C4-2B (cell line): Measurements from ENCODE around the gene IFI30.

Experiments used
- H3K27ac ChIP-seq: fragments of 450-650 bp; 2 replicates; pipeline ENCODE4 v1.5.1; 2017
- ZFX ChIP-seq: fragments of 450-650 bp; IDR thresholded peaks from 2 replicates; pipeline ENCODE4 v1.6.1; 2017
- TF ChIP-seq, protein P1 (sequence below): fragments of 450-650 bp; conservative IDR thresholded peaks from 2 replicates; pipeline ENCODE4 v1.5.1; 2017; ENCODE audit warnings: mild to moderate bottlenecking

Gene IFI30

DNA sequence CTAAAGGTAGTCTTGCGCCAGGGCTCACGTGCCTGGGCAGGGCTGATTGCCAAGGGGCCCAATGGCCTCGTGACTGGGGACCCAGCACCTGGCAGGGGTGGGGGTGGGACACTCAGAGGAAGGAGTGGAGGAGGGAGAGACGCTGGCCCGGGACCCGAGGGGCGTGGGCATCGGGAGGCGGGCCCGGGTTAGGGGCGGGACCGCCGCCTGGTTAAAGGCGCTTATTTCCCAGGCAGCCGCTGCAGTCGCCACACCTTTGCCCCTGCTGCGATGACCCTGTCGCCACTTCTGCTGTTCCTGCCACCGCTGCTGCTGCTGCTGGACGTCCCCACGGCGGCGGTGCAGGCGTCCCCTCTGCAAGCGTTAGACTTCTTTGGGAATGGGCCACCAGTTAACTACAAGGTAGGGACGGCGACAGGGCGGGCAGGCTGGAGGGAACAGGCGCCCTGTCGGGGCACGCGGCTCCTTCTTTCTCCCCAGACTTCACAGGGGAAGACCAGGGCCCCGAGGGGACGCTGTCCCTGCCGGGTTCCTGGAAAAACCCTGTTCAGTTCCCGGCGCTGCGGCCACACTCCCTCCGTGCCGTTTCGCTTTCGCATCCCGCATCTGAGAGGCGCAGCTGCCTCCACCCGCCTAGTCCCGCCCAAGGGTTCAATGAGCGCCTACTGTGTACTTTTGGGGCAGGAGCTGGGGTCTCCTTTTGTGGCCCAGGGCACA, at the start of gene IFI30:
IFI30 (plus strand) TSS at position 242 of the 717 bp plus-strand sequence; CDS start at position 271, 29 bp downstream.
- no peak for TF ChIP-seq ZFX
- TF ChIP-seq, protein P1, sequence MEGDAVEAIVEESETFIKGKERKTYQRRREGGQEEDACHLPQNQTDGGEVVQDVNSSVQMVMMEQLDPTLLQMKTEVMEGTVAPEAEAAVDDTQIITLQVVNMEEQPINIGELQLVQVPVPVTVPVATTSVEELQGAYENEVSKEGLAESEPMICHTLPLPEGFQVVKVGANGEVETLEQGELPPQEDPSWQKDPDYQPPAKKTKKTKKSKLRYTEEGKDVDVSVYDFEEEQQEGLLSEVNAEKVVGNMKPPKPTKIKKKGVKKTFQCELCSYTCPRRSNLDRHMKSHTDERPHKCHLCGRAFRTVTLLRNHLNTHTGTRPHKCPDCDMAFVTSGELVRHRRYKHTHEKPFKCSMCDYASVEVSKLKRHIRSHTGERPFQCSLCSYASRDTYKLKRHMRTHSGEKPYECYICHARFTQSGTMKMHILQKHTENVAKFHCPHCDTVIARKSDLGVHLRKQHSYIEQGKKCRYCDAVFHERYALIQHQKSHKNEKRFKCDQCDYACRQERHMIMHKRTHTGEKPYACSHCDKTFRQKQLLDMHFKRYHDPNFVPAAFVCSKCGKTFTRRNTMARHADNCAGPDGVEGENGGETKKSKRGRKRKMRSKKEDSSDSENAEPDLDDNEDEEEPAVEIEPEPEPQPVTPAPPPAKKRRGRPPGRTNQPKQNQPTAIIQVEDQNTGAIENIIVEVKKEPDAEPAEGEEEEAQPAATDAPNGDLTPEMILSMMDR, result no peak
- H3K27ac ChIP-seq, result no peak within 1 kb of the TSS

DNA sequence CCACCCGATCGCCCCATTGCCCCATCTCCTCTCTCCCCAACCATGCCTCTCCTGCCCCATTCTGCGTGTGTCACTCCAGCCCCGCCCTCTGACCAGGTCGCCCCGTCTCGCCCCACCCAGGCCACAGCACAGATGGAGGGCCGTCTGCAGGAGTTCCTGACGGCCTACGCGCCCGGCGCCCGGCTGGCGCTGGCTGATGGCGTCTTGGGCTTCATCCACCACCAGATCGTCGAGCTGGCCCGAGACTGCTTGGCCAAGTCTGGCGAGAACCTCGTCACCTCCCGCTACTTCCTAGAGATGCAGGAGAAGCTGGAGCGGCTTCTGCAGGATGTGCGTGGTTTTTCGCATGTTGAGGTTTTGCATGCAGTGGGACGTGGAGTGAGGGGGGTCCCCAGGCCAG, 49.8 kb upstream of the IFI30 start:
- TF ChIP-seq, protein P1, result no peak

DNA sequence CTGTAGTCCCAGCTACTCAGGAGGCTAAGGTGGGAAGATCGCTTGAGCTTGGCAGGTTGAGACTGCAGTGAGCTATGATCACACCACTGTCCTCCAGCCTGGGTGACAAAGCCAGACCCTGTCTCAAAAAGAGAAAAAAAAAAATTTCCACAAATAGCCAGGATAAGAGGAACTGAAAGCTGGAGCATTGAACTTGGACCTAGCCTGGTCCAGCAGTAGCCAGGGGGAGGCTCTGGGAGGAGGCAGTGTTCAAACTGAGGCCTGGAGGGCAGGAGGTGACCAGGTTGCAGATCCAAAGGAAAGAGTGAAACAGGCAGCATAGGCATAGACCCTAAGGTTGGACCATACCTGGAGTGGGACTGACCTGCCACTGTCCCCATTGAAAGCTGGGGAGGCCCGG, 47.5 kb upstream of the IFI30 start:
- H3K27ac ChIP-seq, result no peak overlapping the region
- TF ChIP-seq ZFX, result no peak
- TF ChIP-seq, protein P1, result no peak

More for the DNA sequence above, 49.8 kb upstream of the IFI30 start:
- H3K27ac ChIP-seq, result no peak overlapping the region

DNA sequence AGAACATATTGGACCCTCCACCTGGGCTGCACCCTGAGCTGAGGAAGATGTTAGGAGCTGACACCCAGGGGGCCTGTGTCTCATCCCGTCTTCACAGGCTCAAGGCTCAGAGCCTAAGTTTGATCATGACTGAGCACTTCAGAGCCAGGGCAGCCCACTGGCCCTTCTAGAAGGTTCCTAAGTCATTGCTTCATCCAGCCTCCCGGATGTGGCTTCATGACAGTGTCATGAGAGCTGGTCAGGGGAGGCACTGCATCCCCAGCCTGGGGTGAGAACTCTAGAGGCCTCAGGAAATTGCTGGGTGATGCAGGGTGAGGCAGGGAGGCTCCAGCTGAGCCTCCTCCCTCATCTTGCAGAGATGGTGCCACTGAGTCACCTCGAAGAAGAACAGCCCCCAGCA, 45.6 kb upstream of the IFI30 start:
- no peak for TF ChIP-seq ZFX
- TF ChIP-seq, protein P1, result no peak
- no peak overlapping the region for H3K27ac ChIP-seq

DNA sequence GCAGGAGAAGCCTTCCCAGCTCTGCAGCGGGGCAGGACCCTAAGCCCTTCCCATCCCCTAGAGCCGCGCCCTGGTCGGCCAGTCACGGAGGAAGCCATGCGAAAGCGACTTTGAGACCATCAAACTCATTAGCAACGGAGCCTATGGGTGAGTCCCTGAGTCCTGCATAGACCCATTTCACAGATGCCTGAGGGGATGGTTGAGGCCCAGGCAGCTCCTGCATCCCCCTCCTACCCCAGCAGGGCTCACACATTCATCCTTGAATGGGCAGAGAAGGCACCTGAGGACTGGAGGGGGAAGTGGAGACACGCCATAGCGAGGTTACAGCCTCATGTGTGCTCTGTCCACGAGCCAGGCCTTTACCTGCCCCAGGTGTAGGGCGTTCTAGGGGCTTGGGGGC, 44.8 kb upstream of the IFI30 start:
- H3K27ac ChIP-seq, result no peak overlapping the region
- TF ChIP-seq ZFX, result no peak
- TF ChIP-seq, protein P1, result no peak

DNA sequence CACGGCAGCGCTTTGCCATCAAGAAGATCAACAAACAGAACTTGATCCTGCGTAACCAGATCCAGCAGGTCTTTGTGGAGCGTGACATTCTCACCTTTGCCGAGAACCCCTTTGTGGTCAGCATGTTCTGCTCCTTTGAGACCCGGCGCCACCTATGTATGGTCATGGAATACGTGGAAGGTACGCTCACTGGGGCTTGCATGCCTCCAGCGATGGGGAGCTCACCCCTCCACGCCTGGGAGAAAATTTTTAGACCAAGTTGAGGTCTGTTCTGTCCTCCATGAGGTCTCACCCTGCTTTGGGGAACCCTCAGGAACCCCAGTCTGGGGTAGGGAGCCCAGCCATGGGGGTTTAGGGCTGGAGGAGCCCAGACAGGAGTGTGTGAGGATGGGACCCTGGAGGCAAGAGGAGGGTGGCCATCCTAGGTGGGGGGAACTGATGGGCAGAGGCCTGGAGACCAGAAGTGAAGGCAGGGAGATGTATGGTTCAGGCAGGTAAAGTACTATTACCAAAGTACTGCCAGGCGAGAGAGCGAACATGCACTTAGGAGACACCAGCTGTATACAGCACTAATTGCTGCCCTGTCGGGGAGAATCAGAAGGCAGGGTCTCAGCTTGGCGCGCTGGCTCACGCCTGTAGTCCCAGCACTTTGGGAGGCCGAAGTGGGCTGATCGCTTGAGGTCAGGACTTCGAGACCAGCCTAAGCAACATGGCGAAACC, 42.9 kb upstream of the IFI30 start:
- TF ChIP-seq, protein P1, result no peak
- no peak for TF ChIP-seq ZFX
- no peak overlapping the region for H3K27ac ChIP-seq

DNA sequence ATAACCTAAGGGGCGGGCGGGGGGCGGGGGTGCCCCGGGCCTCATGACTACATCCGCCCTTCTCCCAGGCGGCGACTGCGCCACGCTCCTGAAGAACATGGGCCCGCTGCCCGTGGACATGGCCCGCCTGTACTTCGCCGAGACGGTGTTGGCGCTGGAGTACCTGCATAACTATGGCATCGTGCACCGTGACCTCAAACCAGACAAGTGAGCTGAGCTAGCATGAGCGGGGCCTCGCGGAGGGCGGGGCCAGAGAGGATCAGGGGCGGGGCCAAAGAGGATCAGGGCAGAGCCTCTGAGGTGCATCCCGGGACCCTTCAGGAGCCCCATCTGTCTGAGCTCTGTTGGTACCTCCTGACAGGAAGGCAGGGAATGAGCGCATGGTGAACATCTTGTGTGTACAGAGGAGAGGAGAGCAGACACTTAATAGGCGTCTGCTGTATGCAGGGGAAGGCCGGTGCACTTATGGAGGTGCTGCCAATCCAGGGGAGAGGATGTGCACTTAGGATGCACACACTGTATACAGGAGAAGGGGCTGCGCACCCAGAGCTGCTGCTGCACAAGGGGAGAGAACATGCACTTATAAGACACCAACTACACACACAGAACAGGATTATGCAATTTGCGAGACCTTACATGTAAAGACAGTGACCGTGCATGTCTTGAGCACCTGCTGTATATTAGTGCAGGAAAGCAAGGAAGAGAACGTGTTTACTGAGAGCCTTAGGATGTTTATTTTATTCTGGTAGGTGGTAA, 41.6 kb upstream of the IFI30 start:
- H3K27ac ChIP-seq, result no peak overlapping the region
- no peak for TF ChIP-seq ZFX
- TF ChIP-seq, protein P1, result no peak
